HCT116 (cell line): ENCODE data around the gene PDE4D. TPM values are rescaled to one million over a fixed set of nuclear protein-coding genes. Genes with fewer than 3 reads are reported as not detected.

Experiments
- ATAC-seq: fragments of 200-7000 bp; cut with Tn5 transposase; 2 replicates; pipeline ENCODE4 v1.9.1; 2020; ENCODE audit warnings: mild to moderate bottlenecking, moderate library complexity
- BruUV-seq: library from RNA; stranded (reverse); fragments of 400-500 nt; replicated peaks from 2 replicates; lab custom pipeline; 2021; lab: Mats Ljungman, UMichigan
- CTCF ChIA-PET: fragments of 300-600 bp; sonication (Branson Sonifier 250); formaldehyde crosslinking; loops from one replicate; lab custom pipeline; 2021; ENCODE audit warnings: antibody characterized with exemption; lab: Charles Lee
- POLR2A ChIA-PET: fragments of 300-600, 350-600 bp; sonication (Branson Sonifier 250); formaldehyde crosslinking; loops from one replicate; lab custom pipeline; 2021; ENCODE audit warnings: antibody characterized with exemption; lab: Charles Lee
- RAD21 ChIA-PET, 2 experiments: fragments of 300-600 bp; sonication (Branson Sonifier 250); formaldehyde crosslinking; loops; one replicate each; lab custom pipeline; 2023; ENCODE audit warnings: low total read pairs in 2 of 2; ENCODE audit not compliant: uncharacterized antibody in 2 of 2, unreplicated experiment in 2 of 2, low non-redundant PET in 1 of 2; lab: Charles Lee
- DNase-seq: peaks from one replicate; pipeline ENCODE4 v3.0.0-alpha.2; 2010; ENCODE audit warnings: low read depth, low spot score
- H2AFZ ChIP-seq: fragments of 200-600 bp; shearing (Covaris generic), sonication (generic); 2 replicates; pipeline ENCODE4 v1.6.1; 2017; ENCODE audit warnings: low read depth, mixed run types, mixed read lengths, antibody characterized with exemption, low read length; ENCODE audit not compliant: poor library complexity, severe bottlenecking
- H3K27ac ChIP-seq: 2 replicates; pipeline ENCODE4 v1.5.1; 2012; ENCODE audit warnings: low read depth, low read length
- H3K27me3 ChIP-seq: fragments of 200-600 bp; sonication (generic); 2 replicates; pipeline ENCODE4 v1.6.1; 2016; ENCODE audit warnings: mixed run types, low read length, mixed read lengths; ENCODE audit not compliant: insufficient read depth
- H3K36me3 ChIP-seq, 2 experiments: fragments of 200-500 bp in 1 of 2; fragments of 200-600 bp in 1 of 2; sonication (Bioruptor generic) in 1 of 2; sonication (generic) in 1 of 2; 2 replicates each; pipeline versions ENCODE4 v1.5.1 to v1.6.1; 2014 to 2016; ENCODE audit warnings: low read length in 2 of 2, inconsistent platforms in 1 of 2, mixed read lengths in 1 of 2, mixed run types in 1 of 2; ENCODE audit not compliant: insufficient read depth in 2 of 2, control insufficient read depth in 1 of 2
- H3K4me1 ChIP-seq, 2 experiments: fragments of 200-600 bp in 1 of 2; sonication (generic) in 1 of 2; 2 replicates each; pipeline versions ENCODE4 v1.5.1 to v1.6.1; 2012 to 2017; ENCODE audit warnings: low read length in 2 of 2, inconsistent platforms in 1 of 2, mild to moderate bottlenecking in 1 of 2, mixed read lengths in 1 of 2, mixed run types in 1 of 2, moderate library complexity in 1 of 2; ENCODE audit not compliant: insufficient read depth in 2 of 2, control insufficient read depth in 1 of 2
- H3K4me2 ChIP-seq: fragments of 200-600 bp; sonication (generic); 2 replicates; pipeline ENCODE4 v1.6.1; 2017; ENCODE audit warnings: mixed run types, low read length, mixed read lengths
- H3K4me3 ChIP-seq, 2 experiments: fragments of 200-600 bp in 1 of 2; sonication (generic) in 1 of 2; replicated peaks in 1 of 2; 2 replicates each; pipeline ENCODE4 v1.5.1; 2011 to 2016; ENCODE audit warnings: low read length in 2 of 2, control low read depth in 1 of 2, low read depth in 1 of 2, mild to moderate bottlenecking in 1 of 2, mixed read lengths in 1 of 2, mixed run types in 1 of 2
- H3K79me2 ChIP-seq: fragments of 200-600 bp; sonication (generic); 2 replicates; pipeline ENCODE4 v1.6.1; 2017; ENCODE audit warnings: mild to moderate bottlenecking, mixed run types, low read length, moderate library complexity, mixed read lengths; ENCODE audit not compliant: insufficient read depth
- H3K9ac ChIP-seq: fragments of 200-600 bp; sonication (generic); 2 replicates; pipeline ENCODE4 v1.6.1; 2016; ENCODE audit warnings: low read length, mixed read lengths
- H3K9me2 ChIP-seq: fragments of 200-600 bp; sonication (generic), shearing (Covaris generic); 2 replicates; pipeline ENCODE4 v1.6.1; 2017; ENCODE audit warnings: mixed run types, mild to moderate bottlenecking, moderate library complexity; ENCODE audit not compliant: insufficient read depth
- H3K9me3 ChIP-seq, 2 experiments: fragments of 200-500 bp in 1 of 2; fragments of 200-600 bp in 1 of 2; sonication (Bioruptor generic) in 1 of 2; sonication (generic) in 1 of 2; 2 replicates each; pipeline ENCODE4 v1.6.1; 2014 to 2017; ENCODE audit warnings: low read length in 2 of 2, mixed read lengths in 2 of 2, inconsistent platforms in 1 of 2, low read depth in 1 of 2, mild to moderate bottlenecking in 1 of 2, mixed run types in 1 of 2, moderate library complexity in 1 of 2; ENCODE audit not compliant: control insufficient read depth in 1 of 2, insufficient read depth in 1 of 2
- H4K20me1 ChIP-seq: fragments of 200-600 bp; sonication (generic), shearing (Covaris generic); 2 replicates; pipeline ENCODE4 v1.6.1; 2017; ENCODE audit warnings: mixed run types, mild to moderate bottlenecking, moderate library complexity; ENCODE audit not compliant: insufficient read depth
- CBX3 ChIP-seq: IDR thresholded peaks from 2 replicates; pipeline ENCODE4 v1.6.1; 2012; ENCODE audit warnings: low read depth
- CEBPB ChIP-seq: IDR thresholded peaks from 2 replicates; pipeline ENCODE4 v1.6.1; 2012; ENCODE audit warnings: low read depth
- EZH2phosphoT487 ChIP-seq: fragments of 200-600 bp; IDR thresholded peaks from 2 replicates; pipeline ENCODE4 v1.6.1; 2018; ENCODE audit warnings: antibody characterized with exemption, borderline replicate concordance
- JUND ChIP-seq: IDR thresholded peaks from 2 replicates; pipeline ENCODE4 v1.6.1; 2012
- POLR2AphosphoS5 ChIP-seq: IDR thresholded peaks from 2 replicates; pipeline ENCODE4 v1.6.1; 2011; ENCODE audit warnings: mild to moderate bottlenecking, low read depth, low read length, moderate library complexity
- SP1 ChIP-seq: IDR thresholded peaks from 2 replicates; pipeline ENCODE4 v1.6.1; 2012; ENCODE audit warnings: low read depth
- intact Hi-C: fragments of 100-400 bp; cut with micrococcal nuclease; formaldehyde crosslinking; loops from 2 replicates; pipeline ENCODE4 v1.10.0; 2022
- total RNA-seq: library from RNA; stranded (reverse); gene quantifications from one replicate; pipeline ENCODE4 v1.2.1, GENCODE V29; 2021; ENCODE audit not compliant: unreplicated experiment
- TF ChIP-seq, protein P1 (sequence below): IDR thresholded peaks from 2 replicates; pipeline ENCODE4 v1.6.1; 2011; ENCODE audit warnings: mild to moderate bottlenecking, low read length, moderate library complexity; ENCODE audit not compliant: insufficient replicate concordance; ENCODE audit errors: extremely low read depth

PDE4D gene
- total RNA-seq, 1 experiment from 2014 or later = 1.1 TPM

DNA sequence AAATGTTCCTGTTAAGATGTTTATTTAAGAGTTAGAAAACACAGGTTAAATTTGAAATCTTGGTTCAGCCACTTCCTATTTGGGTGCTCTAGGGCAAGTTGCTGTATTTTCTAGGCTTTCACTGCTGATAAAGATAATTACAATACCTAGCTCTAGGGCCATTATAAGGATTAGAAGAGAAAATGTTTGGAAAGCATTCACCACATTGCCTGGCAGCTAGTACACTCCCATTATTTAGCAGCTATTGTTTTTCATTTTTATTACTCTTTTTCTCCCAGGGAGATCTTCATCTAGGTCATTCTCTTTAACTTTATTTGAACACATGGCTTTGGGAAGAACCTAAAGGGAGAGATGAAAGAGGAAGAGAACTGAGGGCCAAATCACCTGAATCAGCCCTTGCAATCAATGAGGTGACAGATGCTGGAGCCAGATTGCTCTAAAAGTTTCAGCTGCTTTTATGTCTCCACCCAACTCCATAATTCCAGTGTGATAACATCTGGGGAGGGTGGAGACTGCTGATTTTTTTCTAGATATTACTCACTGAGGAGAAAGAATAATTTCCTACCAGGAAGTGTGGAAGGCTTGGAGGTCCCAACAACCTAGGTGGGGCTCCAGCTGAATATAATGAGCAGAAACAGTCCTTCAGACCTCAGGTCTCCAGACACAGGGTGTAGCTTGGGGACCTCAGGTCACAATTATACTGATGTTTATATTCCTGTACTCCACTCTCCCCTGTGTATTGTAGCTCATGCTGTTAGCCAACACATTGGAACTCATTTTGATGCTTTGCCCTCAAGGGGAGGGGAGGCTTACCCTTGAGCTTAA is 670.6 kb downstream of the PDE4D start:
- BruUV-seq = no TSS peak
- H3K9ac ChIP-seq = no peak overlapping the region
- H3K4me3 ChIP-seq = no peak overlapping the region
- no peak for ATAC-seq
- H3K36me3 ChIP-seq = no peaks in the 10 kb centered on the region
- TF ChIP-seq CBX3 = no peak
- no peak for TF ChIP-seq SP1
- no peak for TF ChIP-seq POLR2AphosphoS5
- no peak for TF ChIP-seq EZH2phosphoT487
- TF ChIP-seq CEBPB = no peak
- TF ChIP-seq JUND = no peak
- TF ChIP-seq, all 23 proteins: peak for 0
- H3K4me2 ChIP-seq = no peak overlapping the region
- CTCF ChIA-PET = interaction anchor here (1.2 kb wide), 1 partner anchor 145 kb away, joined by 4 read pairs; no protein-coding TSS in a partner anchor
- no peaks in the 10 kb centered on the region for H3K9me2 ChIP-seq
- POLR2A ChIA-PET = no interaction called here
- no peaks in the 10 kb centered on the region for H3K9me3 ChIP-seq
- no peaks in the 10 kb centered on the region for H3K79me2 ChIP-seq
- RAD21 ChIA-PET = no interaction called here
- no peak overlapping the region for H2AFZ ChIP-seq
- DNase-seq = no peak
- H3K27me3 ChIP-seq = peaks cover 9% of the 10 kb centered on the region; the same call in 1 of the 2 replicates
- intact Hi-C loops = no loop called here
- H4K20me1 ChIP-seq = no peaks in the 10 kb centered on the region
- no peak overlapping the region for H3K27ac ChIP-seq
- no peaks in the 10 kb centered on the region for H3K4me1 ChIP-seq

DNA sequence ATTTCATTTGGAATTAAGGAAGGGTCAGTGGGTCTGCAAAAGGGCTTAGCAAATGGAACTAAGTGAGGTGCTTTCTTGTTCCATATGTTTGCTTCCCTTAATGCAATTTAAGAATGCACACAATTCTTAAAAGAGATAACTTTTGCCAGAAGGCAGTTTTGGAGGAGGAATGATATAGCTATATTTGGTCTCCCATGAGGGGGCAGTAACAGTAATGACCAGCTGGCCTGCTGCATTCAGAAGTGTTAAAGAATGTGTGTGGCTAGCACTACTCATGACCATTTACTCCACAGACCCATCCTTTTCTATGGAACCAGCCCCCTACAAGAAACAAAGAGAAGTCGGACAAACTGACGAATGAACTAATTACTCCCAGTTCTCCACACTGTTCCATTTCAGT is 671.8 kb downstream of the PDE4D start:
- BruUV-seq = no TSS peak
- RAD21 ChIA-PET = no interaction called here
- no peaks in the 10 kb centered on the region for H3K36me3 ChIP-seq
- no peaks in the 10 kb centered on the region for H3K79me2 ChIP-seq
- TF ChIP-seq CEBPB = no peak
- TF ChIP-seq, protein P1, sequence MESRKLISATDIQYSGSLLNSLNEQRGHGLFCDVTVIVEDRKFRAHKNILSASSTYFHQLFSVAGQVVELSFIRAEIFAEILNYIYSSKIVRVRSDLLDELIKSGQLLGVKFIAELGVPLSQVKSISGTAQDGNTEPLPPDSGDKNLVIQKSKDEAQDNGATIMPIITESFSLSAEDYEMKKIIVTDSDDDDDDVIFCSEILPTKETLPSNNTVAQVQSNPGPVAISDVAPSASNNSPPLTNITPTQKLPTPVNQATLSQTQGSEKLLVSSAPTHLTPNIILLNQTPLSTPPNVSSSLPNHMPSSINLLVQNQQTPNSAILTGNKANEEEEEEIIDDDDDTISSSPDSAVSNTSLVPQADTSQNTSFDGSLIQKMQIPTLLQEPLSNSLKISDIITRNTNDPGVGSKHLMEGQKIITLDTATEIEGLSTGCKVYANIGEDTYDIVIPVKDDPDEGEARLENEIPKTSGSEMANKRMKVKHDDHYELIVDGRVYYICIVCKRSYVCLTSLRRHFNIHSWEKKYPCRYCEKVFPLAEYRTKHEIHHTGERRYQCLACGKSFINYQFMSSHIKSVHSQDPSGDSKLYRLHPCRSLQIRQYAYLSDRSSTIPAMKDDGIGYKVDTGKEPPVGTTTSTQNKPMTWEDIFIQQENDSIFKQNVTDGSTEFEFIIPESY = no peak
- H3K27me3 ChIP-seq = peaks cover 12% of the 10 kb centered on the region
- DNase-seq = no peak
- H2AFZ ChIP-seq = no peak overlapping the region
- no peak overlapping the region for H3K9ac ChIP-seq
- H3K4me3 ChIP-seq = no peak overlapping the region
- POLR2A ChIA-PET = no interaction called here
- ATAC-seq = no peak
- H3K4me1 ChIP-seq = no peaks in the 10 kb centered on the region
- intact Hi-C loops = no loop called here
- H3K27ac ChIP-seq = no peak overlapping the region
- H3K9me3 ChIP-seq = no peaks in the 10 kb centered on the region
- H4K20me1 ChIP-seq = no peaks in the 10 kb centered on the region
- CTCF ChIA-PET = interaction anchor here (1.0 to 2.9 kb wide), 3 partner anchors 127 to 159 kb away, joined by 4 to 10 read pairs (median 8); no protein-coding TSS in a partner anchor
- no peaks in the 10 kb centered on the region for H3K9me2 ChIP-seq
- no peak overlapping the region for H3K4me2 ChIP-seq
